ENCODE data around the gene MACROD2. TPM values are rescaled to one million over a fixed set of nuclear protein-coding genes. Genes with fewer than 3 reads are reported as not detected.

The MACROD2 gene
- total RNA-seq, 4 donors from 2014 or later = 12.6 to 60.3 (median 18.9) TPM

DNA sequence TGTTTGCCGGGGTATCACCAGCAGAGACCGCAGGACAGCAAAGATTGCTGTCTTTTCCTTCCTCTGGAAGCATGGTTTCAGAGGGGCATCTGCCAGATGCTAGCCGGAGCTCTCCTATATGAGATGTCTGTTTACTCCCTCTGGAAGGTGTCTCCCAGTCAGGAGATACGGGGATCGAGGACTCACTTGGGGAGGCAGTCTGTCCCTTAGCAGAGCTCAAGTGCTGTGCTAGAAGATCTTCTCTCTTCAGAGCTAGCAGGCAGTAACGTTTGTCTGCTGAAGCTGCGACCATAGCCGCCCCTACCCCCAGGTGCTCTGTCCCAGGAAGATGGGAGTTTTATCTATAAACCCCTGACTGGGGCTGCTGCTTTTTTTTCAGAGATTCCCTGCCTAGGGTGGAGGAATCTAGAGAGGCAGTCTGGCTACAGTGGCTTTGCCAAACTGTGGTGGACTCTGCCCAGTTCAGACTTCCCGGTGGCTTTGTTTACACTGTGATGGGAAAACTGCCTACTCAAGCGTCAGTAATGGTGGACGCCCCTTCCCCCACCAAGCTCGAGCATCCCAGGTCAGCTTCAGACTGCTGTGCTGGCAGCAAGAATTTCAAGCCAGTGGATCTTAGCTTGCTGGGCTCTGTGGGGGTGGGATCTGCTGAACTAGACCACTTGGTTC, 475.0 kb downstream of the MACROD2 start:
- Histone ChIP-seq H3K27ac (no peak overlapping the region), H3K4me1 (no peaks in the 10 kb centered on the region), H3K9me3 (no peaks in the 10 kb centered on the region), H3K36me3 (no peaks in the 10 kb centered on the region), H3K4me3 (no peak overlapping the region), H3K27me3 (no peaks in the 10 kb centered on the region)
- DNase-seq (ENCODE audit: low spot score in 2 of 2) = no peak
- TF ChIP-seq EP300 (IDR thresholded peaks at IDR 0.05) = no peak
- TF ChIP-seq, protein P1, sequence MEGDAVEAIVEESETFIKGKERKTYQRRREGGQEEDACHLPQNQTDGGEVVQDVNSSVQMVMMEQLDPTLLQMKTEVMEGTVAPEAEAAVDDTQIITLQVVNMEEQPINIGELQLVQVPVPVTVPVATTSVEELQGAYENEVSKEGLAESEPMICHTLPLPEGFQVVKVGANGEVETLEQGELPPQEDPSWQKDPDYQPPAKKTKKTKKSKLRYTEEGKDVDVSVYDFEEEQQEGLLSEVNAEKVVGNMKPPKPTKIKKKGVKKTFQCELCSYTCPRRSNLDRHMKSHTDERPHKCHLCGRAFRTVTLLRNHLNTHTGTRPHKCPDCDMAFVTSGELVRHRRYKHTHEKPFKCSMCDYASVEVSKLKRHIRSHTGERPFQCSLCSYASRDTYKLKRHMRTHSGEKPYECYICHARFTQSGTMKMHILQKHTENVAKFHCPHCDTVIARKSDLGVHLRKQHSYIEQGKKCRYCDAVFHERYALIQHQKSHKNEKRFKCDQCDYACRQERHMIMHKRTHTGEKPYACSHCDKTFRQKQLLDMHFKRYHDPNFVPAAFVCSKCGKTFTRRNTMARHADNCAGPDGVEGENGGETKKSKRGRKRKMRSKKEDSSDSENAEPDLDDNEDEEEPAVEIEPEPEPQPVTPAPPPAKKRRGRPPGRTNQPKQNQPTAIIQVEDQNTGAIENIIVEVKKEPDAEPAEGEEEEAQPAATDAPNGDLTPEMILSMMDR (IDR thresholded peaks at IDR 0.05) = no peak
- TF ChIP-seq POLR2AphosphoS5 (IDR thresholded peaks at IDR 0.05) = no peak
- no peak for TF ChIP-seq POLR2A (IDR thresholded peaks at IDR 0.05)
- WGBS = 78% methylated on average over 12 of the region's 12 CpGs

- Histone ChIP-seq H3K36me3 (no peaks in the 10 kb centered on the region), H3K4me1 (no peaks in the 10 kb centered on the region), H3K27me3 (no peaks in the 10 kb centered on the region), H3K27ac (no peak overlapping the region), H3K9me3 (no peaks in the 10 kb centered on the region), H3K4me3 (no peak overlapping the region)
- no peak for TF ChIP-seq POLR2AphosphoS5 (IDR thresholded peaks at IDR 0.05)
- TF ChIP-seq POLR2A (IDR thresholded peaks at IDR 0.05) = no peak
- TF ChIP-seq, protein P1 (IDR thresholded peaks at IDR 0.05) = no peak
- no peak for TF ChIP-seq EP300 (IDR thresholded peaks at IDR 0.05)
- DNase-seq (ENCODE audit: low spot score in 2 of 2) = no peak
- WGBS = 82% methylated on average over 8 of the region's 10 CpGs
These were observed 475.8 kb downstream of the MACROD2 start for GRCh38 chr20:14470977-14471661.

GRCh38 chr20:14477125-14477524, 481.8 kb downstream of the MACROD2 start:
- Histone ChIP-seq H3K4me3 (no peak overlapping the region), H3K9me3 (no peaks in the 10 kb centered on the region), H3K27me3 (no peaks in the 10 kb centered on the region), H3K36me3 (no peaks in the 10 kb centered on the region), H3K27ac (no peak overlapping the region), H3K4me1 (no peaks in the 10 kb centered on the region)
- WGBS = 83% methylated on average over 3 of the region's 3 CpGs
- no peak for DNase-seq (ENCODE audit: low spot score in 2 of 2)
- TF ChIP-seq POLR2A (IDR thresholded peaks at IDR 0.05) (no peak), POLR2AphosphoS5 (IDR thresholded peaks at IDR 0.05) (no peak), EP300 (IDR thresholded peaks at IDR 0.05) (no peak)
- TF ChIP-seq, protein P1 (IDR thresholded peaks at IDR 0.05) = no peak

- Histone ChIP-seq H3K36me3 (no peaks in the 10 kb centered on the region), H3K4me3 (no peak overlapping the region), H3K9me3 (no peaks in the 10 kb centered on the region), H3K27ac (no peak overlapping the region), H3K4me1 (no peaks in the 10 kb centered on the region), H3K27me3 (no peaks in the 10 kb centered on the region)
- no peak for DNase-seq (ENCODE audit: low spot score in 2 of 2)
- TF ChIP-seq POLR2A (IDR thresholded peaks at IDR 0.05) = no peak
- no peak for TF ChIP-seq POLR2AphosphoS5 (IDR thresholded peaks at IDR 0.05)
- TF ChIP-seq EP300 (IDR thresholded peaks at IDR 0.05) = no peak
- TF ChIP-seq, protein P1 (IDR thresholded peaks at IDR 0.05) = no peak
These were observed 482.8 kb downstream of the MACROD2 start for GRCh38 chr20:14478126-14478525.

GRCh38 chr20:14481863-14482262, 486.5 kb downstream of the MACROD2 start:
- 84% methylated on average over 3 of the region's 3 CpGs for WGBS
- Histone ChIP-seq H3K4me3 (no peak overlapping the region), H3K27me3 (no peaks in the 10 kb centered on the region), H3K27ac (no peak overlapping the region), H3K36me3 (no peaks in the 10 kb centered on the region), H3K4me1 (no peaks in the 10 kb centered on the region), H3K9me3 (no peaks in the 10 kb centered on the region)
- DNase-seq (ENCODE audit: low spot score in 2 of 2) = no peak
- no peak for TF ChIP-seq POLR2AphosphoS5 (IDR thresholded peaks at IDR 0.05)
- no peak for TF ChIP-seq EP300 (IDR thresholded peaks at IDR 0.05)
- TF ChIP-seq, protein P1 (IDR thresholded peaks at IDR 0.05) = no peak
- no peak for TF ChIP-seq POLR2A (IDR thresholded peaks at IDR 0.05)

Data from suprapubic skin (tissue), 4 donors.